Esophagus squamous epithelium (tissue), 4 donors: ENCODE measurements around the gene SERPINA9.

ENCODE experiments used
- POLR2A ChIP-seq, 4 donors: fragments of 450-650 bp; IDR thresholded peaks; one replicate each; pipeline ENCODE4 v1.6.1; 2017; ENCODE audit warnings: antibody characterized with exemption in 4 of 4, mild to moderate bottlenecking in 4 of 4, moderate library complexity in 3 of 4
- TF ChIP-seq, protein P1 (sequence below), 6 experiments: fragments of 450-650 bp in 4 of 6; fragments of 200-600 bp in 2 of 6; sonication (generic) in 2 of 6; IDR thresholded peaks; one replicate each; pipeline ENCODE4 v1.5.1; 2016 to 2019; ENCODE audit warnings: antibody characterized with exemption in 6 of 6, mild to moderate bottlenecking in 4 of 6, moderate library complexity in 4 of 6

DNA sequence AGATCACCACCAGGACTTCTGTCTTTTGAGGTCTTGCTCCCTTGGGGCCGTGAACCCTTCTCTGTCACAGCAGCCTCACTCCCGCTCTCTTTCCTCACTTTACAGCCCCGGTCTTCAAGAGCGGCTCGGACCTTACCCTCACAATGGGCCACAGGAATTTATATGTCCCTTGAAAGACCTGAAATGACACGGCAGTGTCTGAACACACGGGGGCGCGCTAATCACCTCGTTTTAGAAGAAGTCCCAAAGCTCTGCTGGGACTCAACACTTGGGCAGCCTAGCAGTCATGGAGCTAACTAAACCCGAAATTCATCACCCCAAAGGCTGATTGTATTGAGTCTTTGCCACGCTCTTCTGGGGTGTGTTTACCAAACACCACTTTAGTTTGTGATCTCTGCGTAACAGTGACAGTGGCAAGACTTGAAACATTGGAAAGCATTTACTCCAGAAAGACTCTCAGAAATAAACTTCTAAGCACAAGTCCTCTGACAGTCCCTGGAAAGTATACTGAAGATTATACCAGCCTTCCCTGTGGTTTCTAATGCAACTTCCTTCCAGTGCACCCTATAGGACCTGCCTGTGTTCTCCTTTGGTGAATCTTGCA lies 52.4 kb downstream of the SERPINA9 start:
- TF ChIP-seq, protein P1, sequence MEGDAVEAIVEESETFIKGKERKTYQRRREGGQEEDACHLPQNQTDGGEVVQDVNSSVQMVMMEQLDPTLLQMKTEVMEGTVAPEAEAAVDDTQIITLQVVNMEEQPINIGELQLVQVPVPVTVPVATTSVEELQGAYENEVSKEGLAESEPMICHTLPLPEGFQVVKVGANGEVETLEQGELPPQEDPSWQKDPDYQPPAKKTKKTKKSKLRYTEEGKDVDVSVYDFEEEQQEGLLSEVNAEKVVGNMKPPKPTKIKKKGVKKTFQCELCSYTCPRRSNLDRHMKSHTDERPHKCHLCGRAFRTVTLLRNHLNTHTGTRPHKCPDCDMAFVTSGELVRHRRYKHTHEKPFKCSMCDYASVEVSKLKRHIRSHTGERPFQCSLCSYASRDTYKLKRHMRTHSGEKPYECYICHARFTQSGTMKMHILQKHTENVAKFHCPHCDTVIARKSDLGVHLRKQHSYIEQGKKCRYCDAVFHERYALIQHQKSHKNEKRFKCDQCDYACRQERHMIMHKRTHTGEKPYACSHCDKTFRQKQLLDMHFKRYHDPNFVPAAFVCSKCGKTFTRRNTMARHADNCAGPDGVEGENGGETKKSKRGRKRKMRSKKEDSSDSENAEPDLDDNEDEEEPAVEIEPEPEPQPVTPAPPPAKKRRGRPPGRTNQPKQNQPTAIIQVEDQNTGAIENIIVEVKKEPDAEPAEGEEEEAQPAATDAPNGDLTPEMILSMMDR (IDR thresholded peaks at IDR 0.05): peak in 5 of 6 experiments; percentile 45 to 69 (median 56)
- TF ChIP-seq POLR2A (IDR thresholded peaks at IDR 0.05): no peak
